ENCODE measurements around the gene NUP107. TPM values are rescaled to one million over a fixed set of nuclear protein-coding genes. Genes with fewer than 3 reads are reported as not detected.

The NUP107 gene
- total and polyA plus RNA-seq, 12 donors, result 13.1 to 51.6 (median 28.8) TPM

GRCh38 chr12:68638721-68639395 is 47.9 kb upstream of the NUP107 start:
- H3K27ac ChIP-seq, result no peak overlapping the region

DNA sequence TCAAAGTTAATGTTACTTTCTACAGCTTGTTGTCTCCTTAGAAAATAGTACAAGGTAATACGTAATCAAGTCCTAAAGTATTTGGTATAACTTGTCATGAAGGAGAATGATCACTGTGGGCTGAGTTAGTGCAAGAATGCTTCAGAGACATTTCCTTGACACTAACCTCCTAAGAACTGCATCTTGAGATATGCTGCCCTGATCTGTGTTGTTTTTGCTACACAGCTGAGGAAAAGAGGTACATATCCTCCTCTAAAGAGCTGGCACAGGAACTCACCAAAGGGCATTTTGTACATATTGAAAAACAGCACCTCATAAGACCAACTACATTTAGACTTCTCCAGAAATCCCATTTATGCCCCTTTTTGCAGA is 47.4 kb upstream of the NUP107 start:
- Histone ChIP-seq H3K27me3 (no peaks in the 10 kb centered on the region), H3K4me1 (replicated peaks in 1 of 2) (peaks cover 16 to 42% of the 10 kb centered on the region in 2 donors), H3K36me3 (replicated peaks in 1 of 2) (no peaks in the 10 kb centered on the region), H3K9me3 (replicated peaks in 1 of 3) (no peaks in the 10 kb centered on the region), H3K4me3 (no peak overlapping the region), H3K27ac (no peak overlapping the region)
- DNase-seq, result no peak
- intact Hi-C loops (cut with DNase I), result no loop called here
- 92 to 98% (median 95%) methylated on average over 1 of the region's 1 CpG for WGBS, 4 donors
- TF ChIP-seq CTCF (IDR thresholded peaks at IDR 0.05), result no peak
- no peak for TF ChIP-seq POLR2A (IDR thresholded peaks at IDR 0.05)

More at GRCh38 chr12:68638721-68639395, 47.9 kb upstream of the NUP107 start:
- DNase-seq, result no peak
- Histone ChIP-seq H3K4me1 (replicated peaks in 1 of 2) (peaks cover 17 to 48% of the 10 kb centered on the region in 2 donors), H3K27me3 (no peaks in the 10 kb centered on the region), H3K4me3 (no peak overlapping the region), H3K9me3 (replicated peaks in 1 of 3) (no peaks in the 10 kb centered on the region), H3K36me3 (replicated peaks in 1 of 2) (no peaks in the 10 kb centered on the region)
- no peak for TF ChIP-seq CTCF (IDR thresholded peaks at IDR 0.05)
- no peak for TF ChIP-seq POLR2A (IDR thresholded peaks at IDR 0.05)
- 86 to 88% (median 86%) methylated on average over 12 of the region's 12 CpGs for WGBS, 4 donors
- intact Hi-C loops (cut with DNase I), result no loop called here

DNA sequence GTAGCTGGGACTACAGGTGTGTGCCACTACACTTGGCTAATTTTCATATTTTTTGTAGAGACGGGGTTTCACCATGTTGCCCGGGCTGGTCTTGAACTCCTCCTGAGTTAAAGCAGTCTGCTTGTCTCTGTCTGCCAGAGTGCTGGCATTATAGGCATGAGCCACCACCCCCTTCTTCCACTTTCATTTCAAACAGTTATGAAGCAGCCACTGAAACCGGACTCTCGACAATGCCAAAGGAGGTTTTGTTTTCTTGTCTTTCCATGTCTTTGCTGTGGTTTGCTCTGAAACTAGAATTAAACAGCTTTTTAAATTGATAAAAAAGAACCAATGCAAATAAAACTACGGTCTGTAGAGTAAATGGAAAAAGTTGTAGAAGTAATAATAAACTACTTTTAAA is 45.6 kb upstream of the NUP107 start:
- H3K9me3 ChIP-seq (replicated peaks in 1 of 3), result no peaks in the 10 kb centered on the region
- peaks cover 8 to 32% of the 10 kb centered on the region in 2 donors for H3K4me1 ChIP-seq (replicated peaks in 1 of 2)
- WGBS, 4 donors, result 31 to 44% (median 37%) methylated on average over 5 of the region's 5 CpGs
- H3K27me3 ChIP-seq, result no peaks in the 10 kb centered on the region
- no peaks in the 10 kb centered on the region for H3K36me3 ChIP-seq (replicated peaks in 1 of 2)
- no peak overlapping the region for H3K4me3 ChIP-seq
- intact Hi-C loops (cut with DNase I), result no loop called here
- no peak overlapping the region for H3K27ac ChIP-seq
- no peak for TF ChIP-seq POLR2A (IDR thresholded peaks at IDR 0.05)
- TF ChIP-seq CTCF (IDR thresholded peaks at IDR 0.05), result no peak
- peak in 1 of 7 donors; percentile 28 for DNase-seq

- peaks cover 0 to 3% of the 10 kb centered on the region in 2 donors for H3K36me3 ChIP-seq (replicated peaks in 1 of 2)
- H3K4me1 ChIP-seq (replicated peaks in 1 of 2), result peaks cover 0 to 10% of the 10 kb centered on the region in 2 donors
- no peaks in the 10 kb centered on the region for H3K9me3 ChIP-seq (replicated peaks in 1 of 3)
- H3K27me3 ChIP-seq, result no peaks in the 10 kb centered on the region
- TF ChIP-seq POLR2A (IDR thresholded peaks at IDR 0.05), result no peak
- TF ChIP-seq CTCF (IDR thresholded peaks at IDR 0.05), result no peak
- DNase-seq, result no peak
- no peak overlapping the region for H3K27ac ChIP-seq
- WGBS, 4 donors, result 89 to 98% (median 92%) methylated on average over 3 to 5 of the region's 5 CpGs
- H3K4me3 ChIP-seq, result no peak overlapping the region
- intact Hi-C loops (cut with DNase I), result no loop called here
Observed at GRCh38 chr12:68646484-68646883, 40.3 kb upstream of the NUP107 start.

Data from adrenal gland (tissue), 12 donors.